GM18858 (cell line): ENCODE results near the gene PPFIA1.

Experiments
- ATAC-seq: cut with Tn5 transposase; IDR thresholded peaks from one replicate; pipeline ENCODE4 v1.9.1; 2021; ENCODE audit not compliant: unreplicated experiment

The PPFIA1 gene

DNA sequence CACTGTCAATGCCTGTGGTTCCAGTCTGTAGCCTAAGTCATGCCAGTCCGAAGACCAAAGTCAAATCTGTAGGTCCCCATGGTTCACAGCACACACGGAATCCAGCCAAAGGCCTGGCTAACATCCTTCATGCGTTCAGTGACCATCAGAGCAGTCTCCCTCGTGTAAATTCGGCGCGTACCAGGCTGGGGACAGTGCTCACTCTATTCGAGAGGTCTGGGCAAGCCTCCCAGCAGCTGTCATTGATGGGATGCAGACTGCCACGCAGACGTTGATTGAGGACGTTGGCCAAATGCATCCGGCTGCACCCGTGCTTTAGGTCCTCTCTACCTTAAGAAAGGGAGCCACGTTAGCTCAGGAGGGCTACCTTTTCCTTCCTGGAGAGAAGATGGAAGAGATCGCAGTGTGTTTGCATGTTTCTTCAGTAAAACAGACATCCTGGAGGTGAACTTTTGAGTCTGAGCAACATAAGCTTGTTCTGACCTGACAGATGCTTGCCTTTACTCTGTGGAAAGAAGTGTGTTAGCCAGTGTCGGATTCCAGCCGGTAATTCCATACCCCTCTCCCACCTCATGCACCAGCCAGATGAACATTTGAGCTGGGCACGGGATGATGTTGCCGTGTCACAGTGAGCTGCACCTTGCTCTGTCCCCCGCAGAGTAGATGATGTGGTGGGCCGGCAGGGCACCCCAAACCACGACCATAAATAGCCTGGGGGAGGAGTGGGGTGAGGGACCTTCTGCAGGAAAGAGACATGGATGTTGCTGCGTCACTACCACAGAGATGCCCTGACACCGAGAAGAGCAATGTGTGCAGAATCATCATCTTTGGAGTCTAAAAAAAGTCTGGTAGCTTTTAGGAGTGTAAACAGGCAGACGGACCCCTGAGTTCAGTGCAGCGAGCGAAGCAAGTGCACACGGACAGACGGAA is 140.1 kb downstream of the PPFIA1 start:
- ATAC-seq = no peak

DNA sequence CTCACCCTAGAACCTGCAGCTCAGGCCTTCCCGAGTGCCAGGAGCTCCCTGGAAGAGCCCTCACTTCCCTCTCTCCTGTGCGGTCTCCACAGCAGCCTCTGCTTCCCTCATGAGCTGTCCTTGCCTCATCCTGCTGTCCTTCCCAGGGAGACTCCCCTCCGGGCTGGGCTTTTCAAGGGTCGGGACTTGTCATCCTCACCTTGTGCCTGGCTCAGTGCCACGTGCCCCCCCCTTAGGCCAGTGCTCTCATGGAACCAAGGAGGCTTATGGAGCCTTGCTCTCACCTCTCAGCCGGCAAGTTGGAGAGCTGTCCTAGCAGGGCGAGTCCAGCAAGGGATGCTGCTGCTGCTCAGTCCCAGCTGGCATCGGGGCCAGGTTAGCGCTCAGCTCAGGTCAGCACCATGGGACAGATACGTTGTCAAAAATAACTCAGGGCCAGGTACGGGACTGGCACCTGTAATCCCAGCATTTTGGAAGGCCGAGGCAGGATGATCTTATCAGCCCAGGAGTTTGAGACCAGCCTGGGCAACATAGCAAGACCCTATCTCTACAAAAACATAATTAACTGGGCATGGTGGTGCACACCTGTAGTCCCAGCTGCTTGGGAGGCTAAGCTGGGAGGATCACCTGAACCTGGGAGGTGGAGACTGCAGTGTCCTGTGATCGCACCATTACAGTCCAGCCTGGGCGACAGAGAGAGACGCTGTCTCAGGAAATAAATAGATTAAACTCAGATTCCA is 141.4 kb downstream of the PPFIA1 start:
- no peak for ATAC-seq

DNA sequence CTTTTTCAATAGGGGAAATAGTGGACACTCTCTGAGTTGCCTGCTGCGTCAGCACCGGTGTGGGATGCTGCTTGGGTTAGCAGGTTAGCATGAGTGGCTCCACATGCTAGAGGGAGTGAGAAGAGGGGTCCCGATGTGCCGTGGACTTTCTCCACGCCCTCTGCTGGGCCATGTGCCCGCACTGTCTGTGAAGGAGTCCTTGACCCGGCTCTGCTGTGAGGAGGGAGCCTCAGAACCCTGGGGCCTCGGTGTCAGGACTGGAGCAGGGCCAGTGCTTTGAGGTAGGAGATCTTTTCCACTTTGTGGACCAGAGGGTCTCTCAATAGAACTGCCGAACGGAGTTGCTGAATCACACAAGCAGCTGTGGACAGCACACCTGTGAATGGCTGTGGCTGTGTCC is 142.7 kb downstream of the PPFIA1 start:
- no peak for ATAC-seq

DNA sequence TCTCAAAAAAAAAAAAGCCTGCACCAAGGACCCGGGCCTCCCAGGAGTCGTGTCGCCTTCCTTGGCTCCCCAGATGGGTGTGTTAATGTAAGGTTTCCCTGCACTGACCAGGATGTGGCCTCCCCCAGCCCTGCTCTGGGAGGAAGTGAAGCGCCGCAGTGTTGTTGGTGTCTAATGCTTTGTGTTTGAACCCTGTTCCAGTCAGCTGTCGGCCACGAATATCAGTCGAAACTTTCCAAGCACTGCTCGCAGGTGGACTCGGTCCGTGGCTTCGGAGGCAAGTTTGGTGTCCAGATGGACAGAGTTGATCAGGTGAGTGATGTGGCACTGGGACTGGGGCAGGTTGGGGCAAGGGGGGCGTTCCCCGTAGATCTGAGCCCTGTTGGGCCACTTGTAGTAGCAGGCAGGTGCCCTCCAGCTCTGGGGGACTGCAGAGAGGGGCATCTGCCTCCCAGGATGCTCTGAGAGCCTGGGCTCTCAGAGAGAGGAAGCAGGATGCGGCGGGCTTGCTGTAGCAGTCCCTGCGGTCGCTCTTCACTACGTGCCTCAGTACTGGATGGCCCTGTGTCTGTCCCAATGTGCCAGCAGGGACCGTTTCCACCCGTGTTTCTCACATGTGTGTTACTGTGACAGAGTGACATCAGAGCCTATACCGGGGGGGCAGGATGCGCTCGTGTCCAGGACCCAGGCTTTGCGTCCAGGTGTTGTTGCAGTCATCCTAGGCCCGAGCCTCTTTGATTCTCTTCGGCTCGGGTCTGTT is 144.0 kb downstream of the PPFIA1 start:
- no peak for ATAC-seq

DNA sequence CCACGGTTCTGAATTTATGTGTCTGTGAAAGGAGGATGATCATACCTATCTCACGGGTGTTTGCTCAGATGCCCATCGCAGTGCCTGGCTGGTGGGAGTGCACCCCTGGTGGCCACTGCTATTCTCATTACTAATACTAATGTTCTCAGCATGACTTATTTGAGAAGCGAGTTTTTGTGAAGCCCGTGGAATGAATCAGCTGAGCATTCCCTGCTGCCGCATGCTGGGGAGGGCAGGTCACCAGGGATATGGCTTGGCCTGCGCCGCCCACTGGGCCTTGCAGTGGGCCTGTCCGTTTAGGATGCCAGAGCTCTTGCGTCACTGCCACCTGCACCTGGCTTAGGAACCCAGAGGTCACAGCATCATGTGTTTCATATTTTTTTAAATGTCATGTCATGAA is 144.7 kb downstream of the PPFIA1 start:
- no peak for ATAC-seq

DNA sequence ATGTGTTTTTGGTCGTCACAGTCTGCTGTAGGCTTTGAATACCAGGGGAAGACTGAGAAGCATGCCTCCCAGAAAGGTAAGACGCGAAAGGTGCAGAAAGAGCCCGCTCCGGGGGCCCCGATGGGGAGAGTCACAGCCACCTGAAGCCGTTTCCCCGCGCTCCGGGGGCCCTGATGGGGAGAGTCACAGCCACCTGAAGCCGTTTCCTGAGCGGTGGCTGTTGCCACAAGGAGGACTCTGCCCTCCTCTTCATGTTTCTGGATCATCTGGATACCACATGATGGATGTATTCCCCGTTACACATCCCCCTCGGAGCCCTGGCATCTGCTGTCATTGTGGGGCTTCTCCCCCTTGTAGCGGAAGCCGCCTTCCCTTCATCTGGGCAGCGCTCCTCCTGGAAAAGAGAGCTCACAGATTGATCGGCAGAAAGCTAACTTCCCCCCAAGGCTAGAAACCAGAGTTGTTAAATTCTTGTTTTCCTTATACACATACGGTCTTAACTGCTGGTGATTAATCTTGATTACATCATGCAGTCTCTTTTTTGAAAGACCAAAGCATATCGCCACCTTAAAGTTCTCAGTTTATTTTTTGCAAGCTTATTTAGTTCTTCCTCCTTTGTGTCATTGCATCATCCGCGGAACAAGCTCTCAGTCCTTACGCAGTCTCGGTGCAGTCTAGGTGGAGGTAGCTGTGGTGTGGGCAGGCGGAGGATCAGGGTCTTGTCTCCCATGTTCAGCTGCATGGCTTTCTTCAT is 145.3 kb downstream of the PPFIA1 start:
- no peak for ATAC-seq

DNA sequence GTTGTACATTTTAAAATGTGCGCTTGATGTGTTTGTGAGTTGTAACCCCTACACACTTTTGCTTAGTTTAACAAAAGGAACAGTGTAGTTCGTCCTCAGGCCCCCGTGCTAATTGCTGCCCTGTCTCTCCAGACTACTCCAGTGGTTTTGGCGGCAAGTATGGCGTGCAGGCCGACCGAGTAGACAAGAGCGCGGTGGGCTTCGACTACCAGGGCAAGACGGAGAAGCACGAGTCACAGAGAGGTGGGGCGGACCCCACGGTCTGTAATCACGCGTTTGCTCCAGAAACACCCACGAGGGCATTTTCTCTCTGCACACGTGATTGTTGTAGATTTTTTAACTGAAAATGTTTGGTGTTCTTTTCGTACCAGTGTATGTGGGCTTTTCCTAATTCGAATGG is 146.4 kb downstream of the PPFIA1 start:
- no peak for ATAC-seq

DNA sequence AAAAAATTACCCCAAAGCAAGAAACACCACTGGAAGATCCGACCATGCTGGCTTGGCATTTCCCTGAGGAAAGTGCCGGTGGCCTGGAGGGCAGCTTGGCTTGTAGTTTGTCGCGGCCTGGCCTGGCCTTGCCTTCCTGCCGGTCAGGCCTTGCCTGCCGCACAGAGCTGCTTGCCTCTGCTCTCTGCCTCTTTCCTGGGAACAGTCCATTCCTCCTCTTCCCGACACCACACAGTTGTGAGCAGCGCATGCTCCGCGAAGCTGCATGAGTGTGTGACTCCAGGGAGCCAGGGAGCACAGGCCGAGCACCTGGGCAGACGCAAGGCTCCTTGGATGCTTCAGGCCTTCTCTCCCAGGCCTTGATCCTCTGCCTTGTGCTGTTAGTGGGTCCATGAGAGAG is 147.6 kb downstream of the PPFIA1 start:
- ATAC-seq = no peak

DNA sequence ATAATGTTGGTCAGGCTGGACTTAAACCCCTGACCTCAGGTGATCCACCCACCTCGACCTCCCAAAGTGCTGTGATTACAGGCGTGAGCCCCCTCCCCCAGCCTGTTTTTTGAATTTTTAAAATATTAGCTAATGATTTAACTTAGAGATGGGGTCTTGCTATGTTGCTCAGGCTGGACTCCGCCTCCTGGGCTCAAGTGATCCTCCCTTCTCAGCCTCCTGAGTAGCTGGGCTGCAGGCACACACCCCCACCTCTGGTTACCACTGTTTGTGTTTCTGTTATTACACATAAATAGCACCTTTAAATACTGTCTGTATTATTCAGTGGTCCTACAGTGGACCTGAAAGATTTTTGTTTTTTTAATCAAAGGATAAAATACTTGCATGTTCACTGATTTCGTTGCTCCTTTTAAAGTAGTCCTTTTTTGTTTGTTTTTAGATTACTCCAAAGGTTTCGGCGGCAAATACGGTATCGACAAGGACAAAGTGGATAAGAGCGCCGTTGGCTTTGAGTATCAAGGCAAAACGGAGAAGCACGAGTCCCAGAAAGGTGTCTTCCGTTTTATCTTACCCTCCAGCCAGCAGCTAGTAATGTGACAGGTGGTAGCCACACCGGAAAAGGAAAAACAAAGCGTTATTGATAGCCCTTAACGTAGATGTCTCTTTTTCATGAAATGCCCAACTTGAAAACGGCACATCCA is 149.0 kb downstream of the PPFIA1 start:
- no peak for ATAC-seq

DNA sequence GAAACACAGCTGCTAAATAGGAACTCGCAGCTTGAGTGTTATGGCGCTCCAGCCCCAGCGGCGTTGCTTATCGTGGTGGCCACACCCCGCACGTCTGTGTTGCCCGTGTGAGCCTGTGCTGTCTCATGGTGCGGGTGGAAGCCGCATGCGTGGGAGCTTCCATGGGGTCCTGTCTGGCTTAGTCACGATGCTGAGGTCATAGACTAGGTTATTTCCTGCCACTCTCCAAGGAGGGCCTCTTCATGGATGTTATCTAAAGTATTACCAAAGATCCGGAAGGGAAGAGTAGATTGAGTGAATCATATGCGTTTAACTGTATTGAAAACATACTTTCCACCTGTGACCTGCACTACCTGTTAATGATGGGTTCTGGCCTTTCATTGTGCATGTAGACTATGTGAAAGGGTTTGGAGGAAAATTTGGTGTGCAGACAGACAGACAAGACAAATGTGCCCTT is 149.5 kb downstream of the PPFIA1 start:
- ATAC-seq = no peak

DNA sequence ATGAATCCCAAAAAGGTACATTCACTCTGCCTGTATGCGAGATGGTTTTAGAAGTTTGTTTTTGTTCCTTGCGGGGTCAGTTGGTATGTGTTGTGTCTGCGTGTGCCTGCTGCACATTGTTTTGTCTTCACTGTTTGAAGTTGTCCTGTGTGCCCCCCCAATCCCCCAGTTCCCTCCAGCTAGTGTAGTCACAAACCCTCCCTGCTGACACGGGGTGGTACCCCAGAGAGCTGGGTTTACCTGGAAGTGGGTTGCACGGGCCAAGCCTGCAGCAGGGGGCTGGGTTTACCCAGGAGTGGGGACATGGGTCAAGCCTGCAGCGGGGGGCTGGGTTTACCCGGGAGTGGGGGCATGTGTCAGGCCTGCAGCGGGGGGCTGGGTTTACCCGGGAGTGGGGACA is 150.0 kb downstream of the PPFIA1 start:
- no peak for ATAC-seq

DNA sequence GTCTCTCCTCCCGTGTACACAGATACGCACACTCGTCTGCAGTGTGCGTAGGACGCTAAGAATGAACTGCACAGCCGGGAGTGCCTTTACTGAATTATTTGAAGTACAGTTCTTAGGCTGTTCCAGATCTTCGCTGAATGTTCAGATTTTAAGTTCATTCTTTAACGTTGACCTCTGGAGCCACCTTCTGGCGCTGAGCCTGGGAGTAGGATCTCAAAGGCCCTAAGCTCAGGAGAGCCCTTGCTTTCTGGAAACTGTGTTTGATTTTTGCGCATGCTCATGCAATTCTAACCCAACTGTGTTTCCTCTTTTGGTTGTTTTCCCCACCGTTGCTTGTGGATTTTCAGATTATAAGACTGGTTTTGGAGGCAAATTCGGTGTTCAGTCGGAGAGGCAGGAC is 150.6 kb downstream of the PPFIA1 start:
- ATAC-seq = no peak

DNA sequence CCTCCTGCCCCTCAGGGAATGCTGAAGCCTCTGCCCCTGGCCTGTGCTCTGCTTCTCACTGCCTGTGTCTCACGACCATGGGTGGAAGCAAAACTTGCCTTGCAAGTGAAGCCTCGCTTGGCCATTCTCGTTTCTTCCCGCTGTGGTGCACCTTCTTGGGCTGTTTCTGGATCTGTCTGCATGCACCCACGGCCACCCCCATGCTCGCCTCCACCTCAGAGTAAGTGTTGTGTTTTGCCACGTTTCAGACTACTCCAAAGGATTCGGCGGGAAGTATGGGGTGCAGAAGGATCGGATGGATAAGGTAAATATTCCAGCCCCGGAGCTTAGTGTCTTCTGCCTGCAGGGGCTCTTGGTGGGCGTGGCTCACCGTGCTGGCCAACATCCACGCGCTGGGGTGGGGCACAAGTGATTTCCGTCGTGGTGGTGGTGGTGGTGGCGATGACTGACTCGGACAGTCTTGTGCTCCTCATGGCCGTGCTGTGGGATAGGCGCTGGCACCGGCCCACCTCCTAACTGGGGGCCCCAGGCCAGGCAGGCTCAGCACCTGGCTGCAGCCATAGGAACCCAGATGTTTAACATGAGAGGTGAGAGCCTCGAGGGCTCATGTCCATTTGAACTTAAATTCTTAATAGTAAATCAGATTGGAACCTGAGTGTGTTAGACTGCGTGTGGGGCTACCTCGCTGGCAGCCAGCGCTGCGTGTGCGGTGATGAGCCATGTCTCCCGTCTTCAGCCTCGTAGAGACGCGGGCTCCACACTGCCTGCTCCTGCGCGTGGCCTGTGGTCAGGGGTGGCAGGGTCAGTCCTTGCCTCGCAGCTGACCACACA is 152.4 kb downstream of the PPFIA1 start:
- ATAC-seq = no peak

DNA sequence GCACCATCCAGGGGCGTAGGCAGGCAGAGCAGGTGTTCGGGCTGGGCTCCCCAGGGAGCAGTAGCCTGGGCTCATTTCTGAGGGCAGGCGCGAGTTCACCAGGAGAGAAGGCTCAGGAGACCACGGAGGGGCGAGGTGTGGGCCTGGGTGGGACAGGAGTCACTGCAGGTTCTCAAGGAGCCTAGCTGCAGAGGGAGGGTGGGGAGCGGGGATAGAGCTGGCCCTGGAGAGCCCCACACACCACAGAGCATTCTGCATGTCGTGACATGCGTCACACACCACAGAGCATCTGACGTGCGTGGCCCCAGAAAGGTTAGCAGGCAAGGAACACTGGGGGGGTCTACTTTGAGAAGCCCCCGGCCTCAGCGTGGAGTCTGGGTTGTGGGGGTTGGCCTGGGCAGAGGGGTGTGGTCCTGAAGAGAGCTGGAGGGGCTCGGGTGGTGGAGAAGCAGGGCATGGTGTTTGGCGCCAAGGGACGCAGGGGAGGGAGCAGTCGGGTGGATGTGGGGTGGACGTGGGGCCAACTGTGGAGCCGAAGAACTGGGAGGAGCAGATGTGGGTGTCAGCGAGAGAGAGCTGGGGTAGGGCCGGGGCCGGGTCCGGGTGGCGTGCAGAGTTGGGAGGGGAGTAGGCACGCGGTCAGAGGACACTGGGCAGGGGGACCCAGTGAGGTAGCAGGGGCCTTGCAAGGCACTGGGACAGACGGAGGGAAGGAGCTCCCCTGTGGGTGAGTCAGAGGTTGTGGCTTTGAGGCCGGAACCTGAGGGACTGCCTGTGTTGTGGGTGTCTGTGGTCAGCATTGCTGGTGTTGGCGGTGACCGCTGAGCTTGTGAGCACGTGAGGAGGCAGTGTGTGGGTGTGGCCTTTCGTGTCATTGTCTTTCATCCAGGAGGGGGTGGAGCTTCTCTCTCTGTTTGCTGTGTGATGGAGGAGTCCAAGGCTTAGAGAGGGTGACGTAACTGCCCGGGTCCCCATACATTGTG is 153.3 kb downstream of the PPFIA1 start:
- ATAC-seq = no peak

DNA sequence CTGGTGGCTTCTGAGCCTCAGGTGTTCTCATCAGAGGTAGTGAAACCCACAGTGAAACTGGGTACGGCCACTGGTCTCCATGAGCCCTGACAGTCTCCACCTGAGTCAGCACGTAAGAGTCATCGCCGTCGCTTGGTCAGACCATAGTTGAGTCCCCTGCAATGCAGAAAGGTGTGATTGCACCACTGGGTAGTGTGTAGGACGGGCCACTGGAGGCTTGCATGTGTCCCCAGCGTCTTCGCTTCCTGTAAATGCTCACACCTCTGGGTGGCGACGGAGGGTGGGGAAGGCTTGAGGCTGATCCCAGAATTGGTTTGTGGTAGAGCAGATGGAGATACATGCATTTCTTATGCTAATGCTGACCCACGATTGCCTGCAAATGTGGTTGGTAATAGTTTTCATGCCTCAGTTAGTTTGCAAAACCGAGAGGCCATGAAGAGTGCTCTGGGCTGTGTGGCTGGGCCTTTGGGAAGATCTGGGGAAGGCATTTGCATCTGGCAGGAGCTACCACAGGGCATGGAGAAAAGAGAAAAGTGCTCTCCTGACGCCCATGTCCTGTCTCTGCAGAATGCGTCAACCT is 154.4 kb downstream of the PPFIA1 start:
- no peak for ATAC-seq

DNA sequence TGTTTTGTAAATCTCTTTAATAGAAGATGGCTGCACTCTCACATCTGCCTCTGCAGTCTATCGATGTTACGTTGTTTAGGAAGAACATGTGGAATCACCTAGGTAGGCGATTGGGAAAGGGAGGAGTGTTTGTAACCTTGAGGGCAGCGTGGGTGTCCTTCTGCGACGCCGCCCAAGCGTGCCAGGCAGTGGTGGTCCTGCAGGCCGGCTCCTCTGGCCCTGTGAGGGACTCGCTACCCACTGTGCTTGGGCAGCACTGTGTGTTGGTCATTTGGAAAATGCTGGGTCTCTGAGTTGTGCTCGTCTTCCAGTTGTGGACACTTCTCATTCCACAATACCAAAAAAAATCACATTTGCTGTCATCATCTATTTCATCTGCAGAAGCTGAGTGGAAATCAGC is 156.9 kb downstream of the PPFIA1 start:
- ATAC-seq = no peak

DNA sequence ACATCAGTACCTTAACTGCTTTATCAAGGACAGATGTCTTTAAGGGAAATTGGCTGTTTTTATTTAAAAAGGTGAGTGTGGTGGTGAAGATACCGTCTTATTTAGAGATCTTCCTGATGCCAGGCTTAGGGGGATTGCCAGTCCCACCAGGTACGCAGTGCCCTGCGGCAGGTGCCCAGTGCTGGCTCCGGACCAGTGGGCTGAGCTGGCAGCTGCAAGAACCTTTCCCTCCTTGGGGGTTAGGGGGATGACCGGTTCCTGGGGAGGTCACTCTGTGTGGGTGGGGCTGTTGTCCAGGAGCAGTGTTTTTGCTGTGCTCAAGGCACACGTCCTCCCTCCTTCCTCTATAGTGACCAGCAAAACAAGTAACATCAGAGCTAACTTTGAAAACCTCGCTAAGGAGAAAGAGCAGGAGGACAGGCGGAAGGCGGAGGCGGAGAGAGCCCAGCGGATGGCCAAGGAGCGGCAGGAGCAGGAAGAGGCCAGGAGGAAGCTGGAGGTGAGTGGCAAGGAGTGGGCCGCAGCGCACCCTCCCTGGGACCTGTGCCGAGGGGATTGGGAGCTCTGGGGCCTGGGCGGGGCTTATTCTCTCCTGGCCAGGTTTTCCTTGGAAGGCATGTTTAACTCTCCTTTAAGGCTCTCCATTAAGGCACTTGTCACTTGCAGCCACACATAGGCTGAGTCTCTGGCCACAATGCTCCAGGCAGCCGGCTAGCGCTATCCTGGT is 158.4 kb downstream of the PPFIA1 start:
- no peak for ATAC-seq
